ENCODE measurements around the gene CREB3. TPM values are rescaled to one million over a fixed set of nuclear protein-coding genes. Genes with fewer than 3 reads are reported as not detected.
A peak's percentile ranks its signal among the peaks of the same experiment; 100 is the strongest.

Gene CREB3
- total RNA-seq, 6 donors from 2014 or later, result 27.2 to 61.3 (median 33.5) TPM

DNA sequence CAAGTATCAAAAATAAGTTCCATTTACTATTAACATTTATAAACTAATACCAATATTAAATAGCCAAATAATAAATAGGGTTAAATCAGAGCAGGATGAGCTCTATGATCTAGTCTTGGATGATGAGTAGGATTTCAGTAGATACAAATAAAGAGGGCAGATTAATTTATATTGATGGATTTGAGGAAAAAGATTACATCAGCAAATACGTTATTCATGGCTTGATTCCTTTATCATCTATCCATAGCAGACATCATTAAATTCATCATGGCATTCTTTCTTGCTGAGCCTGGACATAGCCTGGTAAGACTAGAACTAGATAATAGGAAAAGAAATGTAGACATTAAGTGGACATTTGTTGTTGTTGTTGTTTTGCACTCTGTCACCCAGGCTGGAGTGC lies 35.0 kb downstream of the CREB3 start:
- no peak overlapping the region for H3K27ac ChIP-seq
- no peaks in the 10 kb centered on the region for H3K36me3 ChIP-seq
- H3K9me3 ChIP-seq, result no peaks in the 10 kb centered on the region
- TF ChIP-seq POLR2AphosphoS5 (IDR thresholded peaks at IDR 0.05), result no peak
- TF ChIP-seq EP300 (IDR thresholded peaks at IDR 0.05), result no peak
- TF ChIP-seq POLR2A (IDR thresholded peaks at IDR 0.05), result no peak
- no peak for TF ChIP-seq CTCF (IDR thresholded peaks at IDR 0.05)
- ATAC-seq (ENCODE audit: low FRiP score in 2 of 2), result no peak
- WGBS, 2 donors, result 93 to 100% methylated on average over 1 of the region's 1 CpG
- H3K4me1 ChIP-seq, result peaks cover 17 to 22% (median 21%) of the 10 kb centered on the region in 4 donors
- no peak overlapping the region for H3K4me3 ChIP-seq
- no peak for DNase-seq
- no peaks in the 10 kb centered on the region for H3K27me3 ChIP-seq

GRCh38 chr9:35769763-35770162 lies 37.3 kb downstream of the CREB3 start:
- Histone ChIP-seq H3K4me1 (peaks cover 17 to 23% (median 21%) of the 10 kb centered on the region in 4 donors), H3K27ac (no peak overlapping the region), H3K9me3 (no peaks in the 10 kb centered on the region), H3K36me3 (no peaks in the 10 kb centered on the region), H3K4me3 (no peak overlapping the region), H3K27me3 (no peaks in the 10 kb centered on the region)
- ATAC-seq (ENCODE audit: low FRiP score in 2 of 2) (no peak), DNase-seq (no peak)
- WGBS, 2 donors, result 93 to 100% methylated on average over 1 of the region's 1 CpG
- no peak for TF ChIP-seq POLR2AphosphoS5 (IDR thresholded peaks at IDR 0.05)
- no peak for TF ChIP-seq POLR2A (IDR thresholded peaks at IDR 0.05)
- no peak for TF ChIP-seq EP300 (IDR thresholded peaks at IDR 0.05)
- no peak for TF ChIP-seq CTCF (IDR thresholded peaks at IDR 0.05)

GRCh38 chr9:35771075-35771433 lies 38.6 kb downstream of the CREB3 start:
- Histone ChIP-seq H3K27ac (peak overlapping the region; percentile 30 to 82 (median 57)), H3K9me3 (no peaks in the 10 kb centered on the region), H3K4me3 (no peak overlapping the region), H3K27me3 (no peaks in the 10 kb centered on the region), H3K4me1 (peaks cover 20 to 23% (median 21%) of the 10 kb centered on the region in 4 donors), H3K36me3 (no peaks in the 10 kb centered on the region)
- peak in 1 of 2 donors; percentile 54 for ATAC-seq (ENCODE audit: low FRiP score in 2 of 2)
- WGBS, 2 donors, result 12 to 30% methylated on average over 4 of the region's 4 CpGs
- TF ChIP-seq POLR2AphosphoS5 (IDR thresholded peaks at IDR 0.05) (peak in 1 of 2 donors; percentile 11), EP300 (IDR thresholded peaks at IDR 0.05) (no peak), POLR2A (IDR thresholded peaks at IDR 0.05) (no peak), CTCF (IDR thresholded peaks at IDR 0.05) (no peak)
- peak in 1 of 2 donors; percentile 47 for DNase-seq

DNA sequence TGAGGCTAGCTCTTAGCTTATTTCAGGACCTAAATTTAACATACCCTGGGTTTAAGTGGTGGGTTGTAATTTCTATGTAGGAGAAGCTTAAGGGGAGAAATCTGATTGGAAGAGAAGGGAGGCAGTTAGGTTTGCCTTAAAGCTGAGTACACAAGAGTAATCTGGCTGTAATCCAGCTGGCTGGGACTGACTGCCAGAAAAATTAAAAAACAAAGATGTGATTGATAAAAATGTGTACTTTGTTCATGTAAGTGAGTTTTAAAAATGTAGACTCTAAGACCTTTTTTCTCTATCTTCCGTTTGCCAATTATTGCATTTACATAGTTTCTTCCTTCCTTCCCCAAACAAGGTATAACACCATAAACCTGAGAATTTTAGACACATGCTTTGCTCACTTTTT lies 39.1 kb downstream of the CREB3 start:
- Histone ChIP-seq H3K9me3 (no peaks in the 10 kb centered on the region), H3K27ac (peak overlapping the region; percentile 30 to 82 (median 57)), H3K4me1 (peaks cover 20 to 23% (median 21%) of the 10 kb centered on the region in 4 donors), H3K36me3 (no peaks in the 10 kb centered on the region), H3K27me3 (no peaks in the 10 kb centered on the region), H3K4me3 (no peak overlapping the region)
- DNase-seq, result no peak
- TF ChIP-seq POLR2AphosphoS5 (IDR thresholded peaks at IDR 0.05) (no peak), POLR2A (IDR thresholded peaks at IDR 0.05) (no peak), CTCF (IDR thresholded peaks at IDR 0.05) (no peak), EP300 (IDR thresholded peaks at IDR 0.05) (no peak)
- 11 to 22% methylated on average over 1 of the region's 1 CpG for WGBS, 2 donors
- no peak for ATAC-seq (ENCODE audit: low FRiP score in 2 of 2)

- ATAC-seq (ENCODE audit: low FRiP score in 2 of 2) (no peak), DNase-seq (no peak)
- Histone ChIP-seq H3K27ac (peak overlapping the region in 2 of 4 donors; percentile 63 to 82), H3K36me3 (no peaks in the 10 kb centered on the region), H3K9me3 (no peaks in the 10 kb centered on the region), H3K27me3 (no peaks in the 10 kb centered on the region), H3K4me1 (peaks cover 20 to 23% (median 21%) of the 10 kb centered on the region in 4 donors), H3K4me3 (no peak overlapping the region)
- whole genome bisulfite sequencing, 2 donors, result 51 to 69% methylated on average over 3 of the region's 3 CpGs
- no peak for TF ChIP-seq POLR2AphosphoS5 (IDR thresholded peaks at IDR 0.05)
- no peak for TF ChIP-seq POLR2A (IDR thresholded peaks at IDR 0.05)
- no peak for TF ChIP-seq CTCF (IDR thresholded peaks at IDR 0.05)
- no peak for TF ChIP-seq EP300 (IDR thresholded peaks at IDR 0.05)
Measured at GRCh38 chr9:35771943-35772342, 39.5 kb downstream of the CREB3 start.

All from upper lobe of left lung (tissue), 6 donors.